Right ventricle myocardium inferior (tissue), 1 donor: ENCODE measurements around the gene LAP3. TPM values are rescaled to one million over a fixed set of nuclear protein-coding genes. Genes with fewer than 3 reads are reported as not detected.
"Not testable (repeated sequence)": the region's sequence is repeated elsewhere in the genome, so short reads cannot be mapped to it uniquely, and the experiment has no call there.

Source experiments
- ATAC-seq: fragments of 200-7000 bp; cut with Tn5 transposase; one replicate; pipeline ENCODE4 v1.9.1; 2020; ENCODE audit warnings: mild to moderate bottlenecking, moderate library complexity
- DNase-seq: peaks from one replicate; pipeline ENCODE4 v3.0.0; 2021; ENCODE audit errors: missing footprints
- intact Hi-C: fragments of 100-400 bp; cut with DNase I; formaldehyde crosslinking; loops from one replicate; pipeline ENCODE4 v1.11.0; 2022
- total RNA-seq: library from RNA; stranded (reverse); fragmentation: NEBNext Ultra II Directional; extraction: Animal tissue kit (Norgen Biotek cat#: 25700); gene quantifications from one replicate; pipeline ENCODE4 v1.2.1, GENCODE V29; 2021
- donor health status: DM: no; HTN: yes; CAD: no; lungs with severe emphysema.

Gene LAP3
- total RNA-seq, 1 donor from 2014 or later: 56.9 TPM

DNA sequence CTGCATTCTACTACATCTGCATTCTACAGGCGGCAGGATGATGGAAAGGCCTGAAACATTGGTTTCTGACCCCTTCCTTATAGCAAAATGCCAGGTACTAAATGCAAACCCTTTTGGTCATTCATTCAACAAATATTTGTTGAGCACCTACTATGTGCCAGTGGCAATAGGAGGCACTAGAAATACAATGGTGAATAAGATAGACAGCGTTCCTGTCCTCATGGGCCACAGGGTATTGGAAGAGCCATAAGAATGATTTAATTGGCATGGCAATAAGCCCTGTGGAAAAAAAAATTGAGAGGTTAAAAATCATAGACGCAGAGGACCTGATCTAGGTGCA lies 17.3 kb upstream of the LAP3 start:
- no peak for DNase-seq
- intact Hi-C loops: loop anchor here (5.0 kb wide), 1 partner anchor 1033 kb away; no protein-coding TSS in a partner anchor

DNA sequence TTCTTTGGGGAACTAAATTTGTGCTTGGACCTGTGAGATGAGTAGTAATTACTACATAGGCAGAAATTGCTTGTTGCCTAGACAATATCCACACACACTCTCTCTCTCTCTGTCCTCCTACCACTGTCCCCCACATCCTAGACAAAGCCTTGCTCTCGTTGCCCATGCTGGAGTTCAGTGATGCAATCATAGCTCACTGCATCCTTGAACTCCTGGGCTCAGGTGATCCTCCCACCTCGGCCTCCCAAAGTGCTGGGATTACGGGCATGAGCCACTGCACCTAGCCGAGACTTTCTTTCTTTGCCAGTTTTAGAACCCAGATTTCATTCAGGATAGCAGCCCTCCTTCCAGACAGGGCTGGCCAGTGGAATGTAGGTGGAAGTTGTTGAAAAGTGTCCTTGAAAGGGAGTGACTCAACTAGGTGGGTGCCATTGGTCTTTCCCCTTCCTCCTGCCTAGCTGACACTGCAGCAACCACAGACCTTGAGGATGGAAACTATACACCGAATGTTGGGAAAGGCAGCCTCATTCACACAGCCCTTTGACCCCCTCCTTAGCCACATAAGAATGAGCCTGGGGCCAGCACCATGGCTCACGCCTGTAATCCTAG lies 16.8 kb upstream of the LAP3 start:
- intact Hi-C loops: loop anchor here (5.0 kb wide), 1 partner anchor 1032 kb away; no protein-coding TSS in a partner anchor
- no peak for ATAC-seq
- no peak for DNase-seq

More for the DNA sequence above, 17.3 kb upstream of the LAP3 start:
- ATAC-seq: no peak

DNA sequence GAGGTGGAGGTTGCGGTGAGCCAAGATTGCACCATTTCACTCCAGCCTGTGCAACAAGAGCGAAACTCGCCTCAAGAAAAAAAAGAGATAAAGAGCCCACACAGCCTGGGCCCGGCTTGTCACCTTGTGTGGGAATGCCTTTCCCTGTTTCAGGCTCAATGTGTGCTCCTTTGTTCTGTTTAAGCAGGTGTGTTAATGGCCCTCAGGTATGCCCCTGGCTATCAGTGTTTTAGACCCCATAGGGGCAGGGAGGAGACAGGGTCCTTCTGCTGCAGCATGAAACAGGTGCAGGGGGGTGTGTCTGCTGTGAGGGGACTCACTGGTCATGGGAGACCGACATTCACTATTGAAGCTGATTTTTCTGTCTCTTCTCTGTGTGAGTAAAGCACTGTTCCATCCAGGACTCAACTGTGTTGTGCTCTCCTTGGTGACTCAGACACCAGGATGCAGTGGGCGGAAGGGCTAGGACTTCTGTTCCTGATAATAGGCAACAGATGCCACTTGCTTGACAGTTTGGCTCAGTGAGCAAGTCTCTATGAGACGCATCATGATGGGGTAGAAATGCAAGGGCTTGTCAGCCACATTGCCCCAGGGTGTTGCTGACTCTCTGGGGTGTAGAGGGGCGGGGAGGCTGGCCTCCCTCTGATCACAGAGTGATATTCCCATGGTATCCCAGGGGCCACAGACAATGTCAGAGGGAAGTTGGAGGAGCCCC lies 15.6 kb upstream of the LAP3 start:
- ATAC-seq (no peak), DNase-seq (no peak)
- intact Hi-C loops: loop anchor here (5.0 kb wide), 1 partner anchor 1031 kb away; no protein-coding TSS in a partner anchor

DNA sequence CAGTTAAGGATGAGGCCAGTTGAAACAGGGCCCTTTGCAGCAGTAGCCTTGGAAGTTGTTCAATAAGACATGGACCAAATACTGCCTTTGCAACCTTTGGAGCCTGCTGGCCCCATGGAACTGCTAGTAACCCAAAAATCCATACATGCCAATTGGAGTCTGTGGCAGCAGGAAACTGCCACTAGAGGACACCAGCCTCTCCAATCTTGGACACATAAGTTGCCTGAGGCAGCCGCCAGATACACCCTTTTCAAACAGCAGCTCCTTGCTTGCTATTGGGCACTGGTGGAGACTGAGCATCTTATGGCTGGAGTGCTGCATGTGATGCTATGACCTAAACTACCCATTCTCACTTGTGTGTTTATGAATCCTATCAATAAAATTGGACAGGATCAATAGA lies 14.8 kb upstream of the LAP3 start:
- no peak for DNase-seq
- no peak for ATAC-seq
- intact Hi-C loops: loop anchor here (5.0 kb wide), 1 partner anchor 1030 kb away; no protein-coding TSS in a partner anchor

DNA sequence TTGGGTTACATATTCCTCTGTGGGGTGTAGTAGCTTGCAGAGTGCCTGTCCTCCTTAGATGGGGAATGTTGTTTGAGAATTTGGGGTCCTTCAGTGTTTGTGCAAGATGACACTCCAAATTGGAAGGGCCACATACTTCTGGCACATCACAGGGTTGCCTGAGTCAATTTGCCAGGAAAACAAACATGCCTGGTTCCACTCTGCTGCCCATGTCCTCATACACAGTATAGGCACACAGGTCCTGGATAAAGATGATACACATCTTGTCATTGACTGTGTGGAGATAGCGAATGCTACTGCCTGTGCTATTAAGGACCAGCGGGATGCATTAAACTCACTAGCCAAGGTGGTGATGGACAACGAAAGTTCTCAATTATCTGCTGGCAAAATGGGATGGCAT lies 11.2 kb upstream of the LAP3 start:
- DNase-seq (no peak), ATAC-seq (no peak)
- intact Hi-C loops: no loop called here

DNA sequence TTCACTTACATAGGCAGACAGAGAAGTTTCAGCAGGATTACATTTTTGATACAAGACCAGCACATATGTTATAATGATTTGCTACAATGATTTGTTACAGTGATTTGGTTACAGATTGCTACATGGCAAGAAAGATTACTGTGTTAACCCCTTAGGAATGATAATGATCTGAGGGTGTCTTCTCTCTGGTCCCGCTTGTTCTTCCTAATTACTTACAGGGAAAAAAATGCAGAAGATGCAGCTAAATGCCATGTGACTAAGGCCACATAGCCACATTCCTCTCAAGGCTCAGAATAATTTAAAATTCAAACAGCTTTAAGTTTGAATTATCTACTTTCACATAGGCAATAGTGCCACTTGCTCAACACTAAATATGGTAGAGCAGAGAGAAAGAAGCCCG lies 9.7 kb upstream of the LAP3 start:
- intact Hi-C loops: no loop called here
- ATAC-seq (no peak), DNase-seq (no peak)

DNA sequence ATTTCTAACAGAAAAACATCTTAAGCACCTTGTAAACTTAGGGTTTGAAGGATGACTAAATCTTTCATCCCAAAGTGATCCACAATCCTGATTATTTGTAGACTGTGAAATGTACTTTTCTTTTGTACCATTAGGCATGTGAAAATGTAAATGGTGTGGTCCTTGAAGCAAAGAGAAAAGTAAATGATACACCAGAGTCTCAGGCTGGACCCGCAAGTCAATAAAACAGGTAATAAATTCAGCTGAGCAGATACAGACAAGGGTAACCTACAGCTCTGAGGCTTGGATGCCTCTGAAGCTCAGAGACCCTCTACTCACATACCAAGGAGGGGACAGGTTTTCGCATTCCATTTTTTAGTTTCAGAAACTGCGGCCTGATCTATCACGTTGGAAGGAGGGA lies 2.8 kb upstream of the LAP3 start:
- ATAC-seq: no peak
- intact Hi-C loops: no loop called here
- no peak for DNase-seq

DNA sequence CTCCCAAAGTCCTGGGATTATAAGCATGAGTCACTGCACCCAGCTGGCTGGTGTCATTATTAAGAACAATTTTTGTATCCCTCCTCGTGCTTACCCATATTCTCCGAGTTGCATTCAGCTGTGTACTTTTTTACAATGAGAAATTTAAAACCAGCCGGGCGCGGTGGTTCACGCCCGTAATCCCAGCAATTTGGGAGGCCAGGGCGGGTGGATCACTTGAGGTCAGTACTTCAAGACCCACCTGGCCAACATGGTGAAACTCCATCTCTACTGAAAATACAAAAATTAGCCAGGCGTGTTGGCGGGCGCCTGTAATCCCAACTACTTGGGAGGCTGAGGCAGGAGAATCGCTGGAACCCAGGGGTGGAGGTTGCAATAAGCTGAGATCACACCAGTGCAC lies 1.8 kb upstream of the LAP3 start:
- ATAC-seq, intact Hi-C loops: not testable (repeated sequence)

DNA sequence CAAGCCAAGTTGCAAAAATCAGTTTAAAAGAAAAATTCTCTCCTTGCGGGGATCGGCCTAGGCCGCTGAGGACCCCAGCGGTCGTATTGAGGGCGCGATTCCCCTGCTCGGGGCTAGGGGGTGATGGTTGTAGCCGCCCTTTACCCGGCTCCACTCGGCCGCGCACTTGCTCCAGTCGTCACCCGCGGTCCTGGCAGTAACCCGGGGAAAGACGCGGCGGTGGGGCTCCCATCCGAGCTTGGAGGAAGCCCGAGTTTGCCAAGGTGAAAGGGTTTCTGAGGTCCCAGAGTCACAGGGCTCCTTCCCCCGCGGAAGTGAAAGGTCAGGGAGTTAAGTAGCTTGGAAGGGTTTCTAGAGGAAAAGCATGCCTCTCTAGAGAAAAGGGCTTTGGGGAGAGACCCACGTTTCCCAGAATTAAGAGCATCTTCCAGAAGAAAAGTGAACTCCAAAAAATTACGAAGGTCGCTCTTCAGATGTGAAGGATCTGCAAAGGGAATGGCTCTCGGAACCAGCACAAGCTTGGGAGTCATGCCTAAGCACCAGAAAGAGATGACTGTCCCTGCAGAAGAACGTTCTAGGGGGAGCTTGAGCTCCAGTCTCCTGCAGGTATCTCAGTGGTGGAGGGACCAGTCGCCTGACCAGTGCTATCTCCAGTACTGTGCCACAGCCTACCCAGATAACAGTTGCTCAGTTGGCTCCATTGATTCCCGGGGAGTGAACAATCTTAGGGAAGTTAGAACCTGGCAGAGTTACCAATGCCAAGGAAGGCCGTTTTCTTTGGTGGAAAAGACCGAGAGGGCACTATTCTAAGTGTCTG lies 875 bp downstream of the LAP3 start:
- intact Hi-C loops: loop anchor here (1.0 kb wide), 2 partner anchors 36 to 232 kb away; partner anchors contain the start of genes DCAF16, MED28 and NCAPG
- peak; percentile 83 for DNase-seq
- ATAC-seq: peak; percentile 5

More for the DNA sequence above, 1.8 kb upstream of the LAP3 start:
- DNase-seq: not testable (repeated sequence)

DNA sequence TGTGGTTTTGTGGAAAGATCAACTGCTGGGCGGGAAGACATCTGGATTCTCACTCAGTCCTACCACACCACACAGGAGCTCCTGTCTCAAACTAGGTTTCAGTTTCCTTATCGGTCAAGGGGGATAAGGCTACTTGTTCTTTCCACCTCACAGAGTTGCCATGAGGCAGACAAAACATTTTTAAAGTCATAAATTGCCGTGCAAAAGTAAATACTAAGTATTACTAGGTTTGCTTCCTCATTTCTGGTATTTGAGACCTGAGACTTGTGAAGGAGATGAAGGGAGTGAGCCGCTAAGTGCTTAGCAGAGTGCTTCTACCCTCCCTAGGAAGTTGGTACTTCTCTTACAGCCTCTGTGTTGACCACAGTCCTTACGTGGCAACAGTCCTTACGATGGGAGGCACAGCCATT lies 1.5 kb downstream of the LAP3 start:
- DNase-seq: no peak
- intact Hi-C loops: no loop called here
- ATAC-seq: no peak

DNA sequence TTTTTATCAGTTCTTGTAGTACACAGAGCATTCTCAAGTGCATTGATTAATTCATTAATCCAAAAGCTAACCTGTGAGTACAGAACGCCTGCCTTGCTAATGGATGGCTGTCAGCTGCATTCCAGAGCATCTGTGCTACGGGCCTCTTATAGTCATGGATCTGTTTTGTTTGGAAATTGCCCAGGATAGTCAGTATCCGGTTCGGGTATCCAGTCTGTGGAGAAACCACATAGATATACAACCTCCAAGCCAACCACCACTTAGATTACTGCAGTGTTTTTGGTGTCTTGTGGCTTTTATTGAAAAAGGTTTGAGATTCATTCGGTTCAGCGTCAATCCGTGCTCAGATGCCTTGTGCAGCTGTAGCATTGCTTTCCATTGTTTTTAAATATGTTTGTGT lies 4.0 kb downstream of the LAP3 start:
- intact Hi-C loops: no loop called here
- no peak for ATAC-seq
- no peak for DNase-seq

DNA sequence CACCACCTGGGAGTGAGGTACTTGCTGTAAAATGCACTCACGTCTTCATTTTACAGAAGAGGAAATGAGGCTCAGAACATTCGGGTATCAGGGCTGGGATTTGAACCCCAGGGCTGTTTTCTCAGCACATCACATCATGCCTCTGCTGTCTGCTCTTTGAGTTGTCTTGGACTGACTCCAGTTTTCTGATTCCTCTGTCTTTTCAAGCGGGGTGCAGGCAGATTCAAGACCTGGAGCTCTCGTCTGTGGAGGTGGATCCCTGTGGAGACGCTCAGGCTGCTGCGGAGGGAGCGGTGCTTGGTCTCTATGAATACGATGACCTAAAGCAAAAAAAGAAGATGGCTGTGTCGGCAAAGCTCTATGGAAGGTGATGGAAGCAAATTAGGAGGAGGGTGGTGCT lies 6.3 kb downstream of the LAP3 start:
- intact Hi-C loops: no loop called here
- no peak for DNase-seq
- no peak for ATAC-seq

DNA sequence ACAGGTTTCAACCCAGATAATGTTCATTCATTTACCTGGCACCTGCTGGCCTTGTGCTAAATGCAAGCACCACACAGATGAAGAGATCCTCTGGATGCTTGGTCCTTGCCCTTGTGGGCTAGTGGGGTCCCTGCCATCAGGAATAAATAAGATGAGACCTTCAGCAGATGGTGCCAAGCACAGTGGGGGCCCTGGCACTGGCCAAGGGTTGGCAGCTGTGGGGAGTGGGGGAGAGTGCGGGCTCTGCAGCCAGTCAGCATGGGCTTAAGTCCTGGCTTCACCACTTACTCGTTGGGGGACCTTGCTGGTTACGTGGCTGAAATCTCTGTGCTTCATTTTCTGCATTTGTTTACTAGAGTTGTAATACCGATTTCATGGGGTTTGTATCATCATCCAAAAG lies 6.9 kb downstream of the LAP3 start:
- DNase-seq: no peak
- intact Hi-C loops: no loop called here
- no peak for ATAC-seq

DNA sequence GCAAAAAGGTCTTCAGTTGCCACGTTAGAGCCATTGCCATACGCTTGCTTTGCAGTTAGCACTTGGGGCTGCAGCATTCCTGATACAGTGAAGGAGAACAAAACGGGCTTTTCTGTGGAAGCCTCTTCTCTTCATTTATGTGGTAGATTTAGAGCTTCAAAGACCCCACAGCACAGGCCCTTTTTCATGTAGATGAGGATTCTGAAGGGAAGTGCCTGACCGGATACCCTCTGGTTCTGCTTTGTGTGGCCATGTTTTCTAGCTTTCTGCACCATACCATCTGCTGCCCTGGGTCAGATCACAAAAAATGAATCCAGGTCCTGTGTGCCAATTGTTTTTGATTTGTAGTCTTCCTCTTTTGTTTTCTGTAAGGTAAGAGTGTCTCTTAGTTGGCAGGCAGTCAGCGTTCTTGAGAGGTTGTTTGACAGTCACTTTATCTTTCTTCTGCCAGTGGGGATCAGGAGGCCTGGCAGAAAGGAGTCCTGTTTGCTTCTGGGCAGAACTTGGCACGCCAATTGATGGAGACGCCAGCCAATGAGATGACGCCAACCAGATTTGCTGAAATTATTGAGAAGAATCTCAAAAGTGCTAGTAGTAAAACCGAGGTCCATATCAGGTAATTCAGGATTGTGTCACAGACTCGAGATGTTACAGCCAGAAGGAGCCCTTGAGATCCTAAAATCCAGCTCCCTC lies 7.7 kb downstream of the LAP3 start:
- intact Hi-C loops: no loop called here
- DNase-seq (no peak), ATAC-seq (no peak)

DNA sequence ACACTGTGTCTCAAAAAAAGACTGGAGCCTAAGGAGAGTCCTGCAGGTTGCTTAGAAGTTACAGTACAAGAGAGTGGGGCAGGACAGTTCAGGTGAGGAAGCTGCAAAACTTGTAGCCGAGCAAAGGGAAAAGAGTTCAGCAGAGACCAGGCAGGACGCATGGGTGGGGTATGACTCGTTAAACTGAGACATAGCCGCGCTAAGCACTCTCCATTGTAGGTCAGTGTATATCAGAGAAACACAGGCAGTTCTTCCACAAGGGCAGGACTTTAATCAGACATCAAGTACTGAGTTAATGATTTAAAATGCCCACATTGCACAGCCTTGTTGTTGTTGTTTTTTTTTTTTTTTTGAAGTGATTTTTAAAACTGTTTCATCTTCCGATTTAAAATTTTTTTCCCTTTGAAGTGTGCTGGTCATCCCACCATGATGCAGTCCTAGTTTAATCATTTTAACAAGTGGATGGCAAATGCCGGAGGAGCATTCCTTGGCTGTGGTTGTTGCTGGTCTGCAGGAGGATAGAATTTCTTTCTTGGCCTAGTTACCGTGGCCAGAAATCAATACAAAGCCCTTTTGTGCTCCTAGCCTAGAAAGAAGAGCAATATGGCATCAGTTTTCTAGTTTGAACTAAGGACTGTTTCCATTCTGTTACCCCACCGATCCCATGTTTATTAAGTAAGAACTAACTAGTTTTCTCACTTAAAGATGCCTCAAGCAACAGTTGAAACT lies 10.3 kb downstream of the LAP3 start:
- DNase-seq (no peak), ATAC-seq (no peak)
- intact Hi-C loops: no loop called here

DNA sequence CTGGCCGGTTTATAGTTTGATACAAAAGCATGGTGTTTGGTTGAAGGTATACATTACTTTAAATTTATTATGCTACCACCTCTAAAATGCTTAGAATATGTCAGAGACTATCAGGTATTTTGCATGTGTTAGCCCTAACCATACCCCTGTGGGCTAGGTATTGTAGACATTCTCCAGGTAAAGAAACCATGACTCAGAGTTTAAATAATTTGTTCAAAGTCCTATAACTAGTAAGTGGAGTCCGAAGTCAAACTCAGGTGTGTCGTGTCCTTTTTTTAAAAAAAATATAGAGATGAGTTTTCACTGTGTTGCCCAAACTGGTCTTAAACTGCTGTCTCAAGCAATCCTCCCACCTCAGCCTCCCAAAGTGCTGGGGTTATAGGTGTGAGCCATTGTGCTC lies 12.4 kb downstream of the LAP3 start:
- ATAC-seq: no peak
- intact Hi-C loops: no loop called here
- no peak for DNase-seq

DNA sequence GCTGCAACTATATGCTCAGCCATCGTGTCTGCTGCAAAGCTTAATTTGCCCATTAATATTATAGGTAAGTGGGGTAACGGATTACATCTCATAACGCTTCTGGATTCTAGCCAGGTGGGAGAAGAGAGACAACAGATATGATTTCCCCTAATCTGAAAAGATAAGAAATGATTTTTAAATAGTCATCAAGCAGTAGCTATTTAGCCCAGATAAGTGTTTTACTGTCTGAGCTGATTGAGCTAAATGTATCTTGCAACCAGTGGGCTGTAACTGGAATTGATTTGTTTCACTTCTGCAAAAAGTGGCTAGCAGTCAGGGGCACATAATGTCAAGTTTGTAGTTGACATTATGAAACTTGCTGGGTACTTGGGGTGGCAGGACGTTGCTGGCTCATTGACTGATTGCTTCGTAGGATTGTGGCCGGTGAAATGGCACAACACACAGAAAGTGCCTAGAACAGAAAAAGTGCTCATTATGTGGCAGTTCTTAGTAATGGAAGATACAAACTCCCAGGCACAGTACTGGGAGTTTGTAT lies 18.5 kb downstream of the LAP3 start:
- DNase-seq: no peak
- intact Hi-C loops: no loop called here
- peak; percentile 34 for ATAC-seq

DNA sequence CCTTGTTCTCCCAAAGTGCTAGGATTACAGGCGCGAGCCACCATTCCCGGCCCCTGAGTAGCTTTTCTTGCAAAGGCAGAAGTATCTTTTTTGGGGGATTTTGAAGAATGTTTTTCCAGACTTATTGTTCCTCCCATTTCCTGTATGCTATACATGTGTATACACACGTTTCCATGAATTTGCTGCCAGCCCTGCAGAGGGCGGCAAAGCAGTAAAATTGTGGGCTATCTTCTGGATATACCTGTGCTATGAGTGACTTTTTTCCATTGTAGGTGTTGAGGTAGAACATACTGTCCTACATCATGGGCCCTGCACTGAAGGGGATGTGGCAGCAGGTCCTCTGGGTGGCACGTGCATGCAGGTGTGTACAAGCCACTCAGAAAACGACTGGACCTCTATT lies 20.5 kb downstream of the LAP3 start:
- intact Hi-C loops: no loop called here
- no peak for DNase-seq
- no peak for ATAC-seq
